Thyroid gland (tissue), 4 donors: ENCODE measurements around the gene BRPF3.

Source experiments
- POLR2A ChIP-seq, 2 donors: fragments of 450-650 bp; IDR thresholded peaks; one replicate each; pipeline ENCODE4 v1.6.1; 2017; ENCODE audit warnings: antibody characterized with exemption in 2 of 2, mild to moderate bottlenecking in 2 of 2, moderate library complexity in 1 of 2
- TF ChIP-seq, protein P1 (sequence below), 6 experiments: fragments of 200-600 bp in 3 of 6; fragments of 450-650 bp in 3 of 6; sonication (generic) in 3 of 6; IDR thresholded peaks; one replicate each; pipeline ENCODE4 v1.5.1; 2016 to 2019; ENCODE audit warnings: antibody characterized with exemption in 6 of 6, mild to moderate bottlenecking in 2 of 6, inconsistent platforms in 1 of 6, moderate library complexity in 1 of 6

DNA sequence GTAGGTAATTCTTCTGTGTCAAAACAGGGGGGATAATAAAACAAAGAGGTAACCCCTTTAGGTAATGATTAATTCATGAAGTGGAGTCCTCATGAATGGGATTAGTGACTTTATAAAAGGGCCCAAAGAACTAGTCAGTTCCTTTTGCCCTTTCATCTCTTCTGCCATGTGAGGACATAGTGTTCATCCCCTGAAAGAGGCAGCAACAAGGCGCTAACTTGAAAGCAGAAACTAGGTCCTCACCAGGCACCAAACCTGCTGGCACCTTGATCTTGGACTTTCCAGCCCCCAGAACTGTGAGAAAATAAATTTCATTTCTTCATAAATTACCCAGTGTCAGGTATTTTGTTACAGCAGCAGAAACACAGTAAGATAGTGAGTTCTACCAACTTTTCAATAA lies 16.4 kb upstream of the BRPF3 start:
- TF ChIP-seq, protein P1, sequence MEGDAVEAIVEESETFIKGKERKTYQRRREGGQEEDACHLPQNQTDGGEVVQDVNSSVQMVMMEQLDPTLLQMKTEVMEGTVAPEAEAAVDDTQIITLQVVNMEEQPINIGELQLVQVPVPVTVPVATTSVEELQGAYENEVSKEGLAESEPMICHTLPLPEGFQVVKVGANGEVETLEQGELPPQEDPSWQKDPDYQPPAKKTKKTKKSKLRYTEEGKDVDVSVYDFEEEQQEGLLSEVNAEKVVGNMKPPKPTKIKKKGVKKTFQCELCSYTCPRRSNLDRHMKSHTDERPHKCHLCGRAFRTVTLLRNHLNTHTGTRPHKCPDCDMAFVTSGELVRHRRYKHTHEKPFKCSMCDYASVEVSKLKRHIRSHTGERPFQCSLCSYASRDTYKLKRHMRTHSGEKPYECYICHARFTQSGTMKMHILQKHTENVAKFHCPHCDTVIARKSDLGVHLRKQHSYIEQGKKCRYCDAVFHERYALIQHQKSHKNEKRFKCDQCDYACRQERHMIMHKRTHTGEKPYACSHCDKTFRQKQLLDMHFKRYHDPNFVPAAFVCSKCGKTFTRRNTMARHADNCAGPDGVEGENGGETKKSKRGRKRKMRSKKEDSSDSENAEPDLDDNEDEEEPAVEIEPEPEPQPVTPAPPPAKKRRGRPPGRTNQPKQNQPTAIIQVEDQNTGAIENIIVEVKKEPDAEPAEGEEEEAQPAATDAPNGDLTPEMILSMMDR (IDR thresholded peaks at IDR 0.05): no peak
- no peak for TF ChIP-seq POLR2A (IDR thresholded peaks at IDR 0.05)
